ENCODE data around the gene MAP4K4.

- TF ChIP-seq EZH2 (IDR thresholded peaks at IDR 0.05; ENCODE audit: low read length, unreplicated experiment) (no peak), CTCF (conservative IDR thresholded peaks at IDR 0.05; ENCODE audit: low read depth, low read length) (no peak)
Observed at GRCh38 chr2:101887328-101887727, 189.8 kb downstream of the MAP4K4 start.

Data from PC-3 (cell line).